VCaP (cell line): ENCODE measurements around the gene RAD51B.
A peak's percentile ranks its signal among the peaks of the same experiment; 100 is the strongest.

Experiments
- H3K27ac ChIP-seq: fragments of 450-650 bp; 2 replicates; pipeline ENCODE4 v1.5.1; 2017
- TF ChIP-seq, protein P1 (sequence below): fragments of 450-650 bp; conservative IDR thresholded peaks from 2 replicates; pipeline ENCODE4 v1.5.1; 2017; ENCODE audit warnings: mild to moderate bottlenecking, moderate library complexity

RAD51B gene

GRCh38 chr14:68467425-68467824 lies 647.8 kb downstream of the RAD51B start:
- TF ChIP-seq, protein P1, sequence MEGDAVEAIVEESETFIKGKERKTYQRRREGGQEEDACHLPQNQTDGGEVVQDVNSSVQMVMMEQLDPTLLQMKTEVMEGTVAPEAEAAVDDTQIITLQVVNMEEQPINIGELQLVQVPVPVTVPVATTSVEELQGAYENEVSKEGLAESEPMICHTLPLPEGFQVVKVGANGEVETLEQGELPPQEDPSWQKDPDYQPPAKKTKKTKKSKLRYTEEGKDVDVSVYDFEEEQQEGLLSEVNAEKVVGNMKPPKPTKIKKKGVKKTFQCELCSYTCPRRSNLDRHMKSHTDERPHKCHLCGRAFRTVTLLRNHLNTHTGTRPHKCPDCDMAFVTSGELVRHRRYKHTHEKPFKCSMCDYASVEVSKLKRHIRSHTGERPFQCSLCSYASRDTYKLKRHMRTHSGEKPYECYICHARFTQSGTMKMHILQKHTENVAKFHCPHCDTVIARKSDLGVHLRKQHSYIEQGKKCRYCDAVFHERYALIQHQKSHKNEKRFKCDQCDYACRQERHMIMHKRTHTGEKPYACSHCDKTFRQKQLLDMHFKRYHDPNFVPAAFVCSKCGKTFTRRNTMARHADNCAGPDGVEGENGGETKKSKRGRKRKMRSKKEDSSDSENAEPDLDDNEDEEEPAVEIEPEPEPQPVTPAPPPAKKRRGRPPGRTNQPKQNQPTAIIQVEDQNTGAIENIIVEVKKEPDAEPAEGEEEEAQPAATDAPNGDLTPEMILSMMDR = no peak
- H3K27ac ChIP-seq = no peak overlapping the region

DNA sequence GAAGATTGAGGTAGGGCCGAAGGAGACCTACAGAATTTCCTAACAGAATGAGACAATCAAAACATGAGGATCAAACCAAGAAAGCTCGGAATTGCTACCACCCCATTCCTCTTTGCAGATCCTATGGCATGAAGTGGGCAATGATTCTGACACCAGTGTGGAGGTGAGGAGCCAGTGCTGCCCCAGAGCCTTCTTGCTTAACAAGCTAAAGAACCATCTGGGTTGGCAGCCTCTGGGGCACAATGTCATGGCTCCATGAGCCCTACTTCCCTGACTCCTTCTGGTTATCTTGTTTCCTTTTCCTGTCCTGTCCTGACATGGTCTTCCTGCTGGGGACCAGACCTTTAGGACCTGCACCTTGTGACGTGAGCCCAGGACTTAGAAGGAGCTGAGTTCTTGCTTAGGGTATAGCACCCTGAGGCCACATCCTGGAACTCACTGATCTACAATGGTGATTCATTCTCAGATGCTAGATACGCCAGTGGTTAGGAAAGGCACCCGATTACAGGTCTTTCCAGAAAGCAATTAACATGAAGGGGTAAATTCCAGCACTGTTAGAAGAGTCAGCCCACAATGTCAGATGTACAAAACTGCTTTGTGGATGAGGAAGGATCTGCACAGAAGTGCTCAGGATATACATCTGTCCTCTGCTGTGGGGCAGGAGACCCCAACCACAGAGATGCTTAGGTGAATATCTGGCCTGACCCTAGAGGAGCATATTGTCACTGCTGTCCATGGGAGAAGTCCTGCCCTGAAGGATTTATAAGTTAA lies 649.0 kb downstream of the RAD51B start:
- TF ChIP-seq, protein P1 = no peak
- peak overlapping the region; percentile 16; the same call in 1 of the 2 replicates for H3K27ac ChIP-seq

DNA sequence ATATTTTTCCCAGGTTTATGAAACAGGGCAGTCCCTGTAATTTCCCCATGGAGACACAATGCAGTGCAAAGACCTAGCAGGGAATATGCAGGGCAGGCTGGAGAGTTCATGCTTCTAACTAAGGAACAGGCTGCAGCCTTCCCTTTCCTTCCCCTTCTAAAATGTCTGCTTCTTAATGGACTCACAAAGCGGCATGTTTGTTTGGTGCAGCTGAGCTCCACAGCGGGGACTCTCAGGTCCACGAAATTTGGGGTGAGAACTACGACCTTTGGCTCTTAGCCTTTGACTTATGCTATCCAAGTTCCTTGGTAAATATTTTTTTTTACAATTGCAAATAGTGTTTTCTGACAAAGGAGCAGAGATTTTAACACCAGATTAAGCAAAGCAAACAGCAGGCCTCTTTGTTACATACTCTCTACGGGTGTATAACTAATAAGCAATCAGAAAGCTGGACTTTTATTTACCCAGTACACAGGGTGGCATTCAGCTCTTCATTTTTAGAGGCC lies 649.7 kb downstream of the RAD51B start:
- TF ChIP-seq, protein P1 = no peak
- peak overlapping the region; percentile 16; the same call in 1 of the 2 replicates for H3K27ac ChIP-seq

- TF ChIP-seq, protein P1 = no peak
- no peak overlapping the region for H3K27ac ChIP-seq
Observed at GRCh38 chr14:68470361-68470760, 650.8 kb downstream of the RAD51B start.

- TF ChIP-seq, protein P1 = no peak
- H3K27ac ChIP-seq = peak overlapping the region; percentile 67; the same call in 1 of the 2 replicates
Observed at GRCh38 chr14:68471029-68471963, 651.7 kb downstream of the RAD51B start.

DNA sequence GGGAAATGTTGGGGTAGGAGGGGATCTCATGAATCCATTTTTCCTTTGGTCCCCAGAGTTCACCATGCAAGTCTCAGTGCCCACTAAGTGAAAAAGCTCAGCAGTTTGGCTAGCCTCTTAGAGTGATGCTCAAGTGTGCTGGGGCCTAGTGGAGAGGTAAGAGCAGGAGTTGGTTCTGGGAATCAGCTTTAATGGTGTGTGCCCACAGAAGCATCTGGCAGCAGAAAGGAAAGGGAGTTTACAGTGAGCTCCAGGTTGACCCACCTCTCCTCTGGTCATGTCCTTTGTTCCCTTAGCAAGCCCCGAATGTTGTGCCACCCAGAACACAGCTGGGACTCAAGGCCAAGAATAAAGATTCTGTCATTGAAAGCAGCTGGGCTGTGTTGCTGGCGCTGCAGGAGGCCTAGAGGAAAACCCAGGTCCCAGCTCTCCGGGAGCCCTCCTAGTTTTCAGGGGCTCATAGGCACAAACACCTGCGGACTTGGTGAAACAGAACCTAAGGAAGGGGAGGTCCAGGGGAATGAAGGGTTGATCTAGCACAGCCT lies 652.5 kb downstream of the RAD51B start:
- H3K27ac ChIP-seq = peak overlapping the region; percentile 67
- TF ChIP-seq, protein P1 = no peak

- peak overlapping the region; percentile 67 for H3K27ac ChIP-seq
- TF ChIP-seq, protein P1 = no peak
Observed at GRCh38 chr14:68473069-68473468, 653.5 kb downstream of the RAD51B start.
